Left lung (tissue), 10 donors: ENCODE data around the gene EEF1AKMT2. TPM values are rescaled to one million over a fixed set of nuclear protein-coding genes. Genes with fewer than 3 reads are reported as not detected.
"Not testable (repeated sequence)": the region's sequence is repeated elsewhere in the genome, so short reads cannot be mapped to it uniquely, and the experiment has no call there.

ENCODE experiments used
- ATAC-seq: fragments of 200-7000 bp; cut with Tn5 transposase; one replicate; pipeline ENCODE4 v1.9.1; 2020; ENCODE audit warnings: moderate library complexity
- DNase-seq, 4 donors: peaks; one replicate each; pipeline ENCODE4 v3.0.0-alpha.2; 2013 to 2020
- H3K27ac ChIP-seq, 2 donors: fragments of 200-600 bp; sonication (generic) in 1 of 2; one replicate each; pipeline versions ENCODE4 v1.5.0 to v1.8.0; 2020 to 2021
- H3K27me3 ChIP-seq, 2 donors: fragments of 200-600 bp; sonication (generic) in 1 of 2; one replicate each; pipeline versions ENCODE4 v1.5.0 to v1.8.0; 2020 to 2021
- H3K36me3 ChIP-seq, 2 donors: fragments of 200-600 bp; sonication (generic) in 1 of 2; one replicate each; pipeline versions ENCODE4 v1.5.0 to v1.8.0; 2020 to 2021
- H3K4me1 ChIP-seq, 2 donors: fragments of 200-600 bp; one replicate each; pipeline ENCODE4 v1.8.0; 2021
- H3K4me3 ChIP-seq, 2 donors: fragments of 200-600 bp; sonication (generic) in 1 of 2; one replicate each; pipeline versions ENCODE4 v1.5.0 to v1.8.0; 2020 to 2021; ENCODE audit warnings: mild to moderate bottlenecking in 1 of 2
- H3K9me3 ChIP-seq, 2 donors: fragments of 200-600 bp; sonication (generic) in 1 of 2; one replicate each; pipeline versions ENCODE4 v1.5.0 to v1.8.0; 2020 to 2021
- CTCF ChIP-seq, 2 donors: fragments of 200-600 bp; sonication (generic) in 1 of 2; IDR thresholded peaks; one replicate each; pipeline versions ENCODE4 v1.5.0 to v1.8.0; 2021; ENCODE audit warnings: antibody characterized with exemption in 2 of 2
- intact Hi-C, 2 donors: fragments of 100-400 bp; cut with DNase I; formaldehyde crosslinking; loops; one replicate each; pipeline versions ENCODE4 v1.11.2 to v1.14.2; 2022
- polyA plus RNA-seq, 6 donors: library from polyadenylated mRNA; unstranded; fragments of 120-200 nt; gene quantifications; one replicate each; pipeline ENCODE4 v1.2.1, GENCODE V29; 2013; ENCODE audit not compliant: insufficient read length in 6 of 6
- total RNA-seq, 2 donors: library from RNA; stranded (reverse); fragmentation: NEBNext Ultra II Directional; extraction: Animal tissue kit (Norgen Biotek cat#: 25700); gene quantifications; one replicate each; pipeline ENCODE4 v1.2.1, GENCODE V29; 2021
- donor health status: DM: no; HTN: yes; CAD: no.
- donor health status: DM: no; HTN: no; CAD: no.

The EEF1AKMT2 gene
- total and polyA plus RNA-seq, 8 donors: 14.9 to 43.2 (median 35.2) TPM

- H3K4me1 ChIP-seq: peaks cover 6 to 10% of the 10 kb centered on the region in 2 donors
- H3K27ac ChIP-seq: no peak overlapping the region
- no peaks in the 10 kb centered on the region for H3K9me3 ChIP-seq
- no peak for DNase-seq
- no peaks in the 10 kb centered on the region for H3K36me3 ChIP-seq
- intact Hi-C loops: no loop called here
- no peak overlapping the region for H3K4me3 ChIP-seq
- ATAC-seq: no peak
- no peaks in the 10 kb centered on the region for H3K27me3 ChIP-seq
- TF ChIP-seq CTCF (IDR thresholded peaks at IDR 0.05): no peak
Observed at GRCh38 chr10:124748166-124748565, 43.5 kb downstream of the EEF1AKMT2 start.

GRCh38 chr10:124747745-124748144, 43.9 kb downstream of the EEF1AKMT2 start:
- peaks cover 6 to 12% of the 10 kb centered on the region in 2 donors for H3K4me1 ChIP-seq
- no peak for TF ChIP-seq CTCF (IDR thresholded peaks at IDR 0.05)
- DNase-seq (no peak), ATAC-seq (no peak)
- no peaks in the 10 kb centered on the region for H3K36me3 ChIP-seq
- intact Hi-C loops: no loop called here
- no peak overlapping the region for H3K4me3 ChIP-seq
- no peaks in the 10 kb centered on the region for H3K27me3 ChIP-seq
- H3K27ac ChIP-seq: no peak overlapping the region
- no peaks in the 10 kb centered on the region for H3K9me3 ChIP-seq

GRCh38 chr10:124746992-124747391, 44.7 kb downstream of the EEF1AKMT2 start:
- Histone ChIP-seq H3K36me3 (no peaks in the 10 kb centered on the region), H3K9me3 (no peaks in the 10 kb centered on the region), H3K27me3 (no peaks in the 10 kb centered on the region), H3K4me3 (no peak overlapping the region), H3K4me1 (peaks cover 11 to 19% of the 10 kb centered on the region in 2 donors), H3K27ac (no peak overlapping the region)
- no peak for DNase-seq
- ATAC-seq: no peak
- intact Hi-C loops: no loop called here
- TF ChIP-seq CTCF (IDR thresholded peaks at IDR 0.05): no peak

GRCh38 chr10:124746447-124746846, 45.2 kb downstream of the EEF1AKMT2 start:
- intact Hi-C loops: not testable (repeated sequence)

GRCh38 chr10:124745673-124746072, 46.0 kb downstream of the EEF1AKMT2 start:
- no peaks in the 10 kb centered on the region for H3K36me3 ChIP-seq
- TF ChIP-seq CTCF (IDR thresholded peaks at IDR 0.05): peak; percentile 36 to 37
- no peaks in the 10 kb centered on the region for H3K9me3 ChIP-seq
- intact Hi-C loops: no loop called here
- no peak overlapping the region for H3K4me3 ChIP-seq
- H3K27ac ChIP-seq: peak overlapping the region; percentile 82 to 93
- peaks cover 24 to 33% of the 10 kb centered on the region in 2 donors for H3K4me1 ChIP-seq
- no peaks in the 10 kb centered on the region for H3K27me3 ChIP-seq
- DNase-seq (peak in 1 of 4 donors; percentile 73), ATAC-seq (peak; percentile 36)

More at GRCh38 chr10:124746447-124746846, 45.2 kb downstream of the EEF1AKMT2 start:
- not testable (repeated sequence) for H3K27me3 ChIP-seq, DNase-seq, H3K27ac ChIP-seq, H3K9me3 ChIP-seq, H3K4me3 ChIP-seq, ATAC-seq, H3K36me3 ChIP-seq
- peaks cover 16 to 25% of the 10 kb centered on the region in 2 donors for H3K4me1 ChIP-seq

GRCh38 chr10:124745252-124745651, 46.4 kb downstream of the EEF1AKMT2 start:
- no peaks in the 10 kb centered on the region for H3K27me3 ChIP-seq
- peaks cover 28 to 37% of the 10 kb centered on the region in 2 donors for H3K4me1 ChIP-seq
- DNase-seq: no peak
- no peaks in the 10 kb centered on the region for H3K36me3 ChIP-seq
- ATAC-seq: no peak
- H3K27ac ChIP-seq: peak overlapping the region; percentile 82 to 93
- intact Hi-C loops: no loop called here
- no peaks in the 10 kb centered on the region for H3K9me3 ChIP-seq
- no peak for TF ChIP-seq CTCF (IDR thresholded peaks at IDR 0.05)
- peak overlapping the region in 1 of 2 donors; percentile 83 for H3K4me3 ChIP-seq
